Osteoblast (primary cell): ENCODE measurements around the gene RAB3C. TPM values are rescaled to one million over a fixed set of nuclear protein-coding genes. Genes with fewer than 3 reads are reported as not detected.

Experiments
- DNase-seq: peaks from one replicate; pipeline ENCODE4 v3.0.0; 2011; ENCODE audit warnings: low spot score, mixed read lengths; ENCODE audit not compliant: insufficient read length; ENCODE audit errors: missing footprints
- H2AFZ ChIP-seq: 2 replicates; pipeline ENCODE4 v1.6.0; 2011; ENCODE audit warnings: mild to moderate bottlenecking, low read length
- H3K27ac ChIP-seq: 2 replicates; pipeline ENCODE4 v1.5.1; 2011; ENCODE audit warnings: mild to moderate bottlenecking, low read depth, low read length, moderate library complexity
- H3K27me3 ChIP-seq: 2 replicates; pipeline ENCODE4 v1.6.0; 2012; ENCODE audit warnings: mild to moderate bottlenecking, control low read depth, inconsistent platforms, low read length, moderate library complexity; ENCODE audit not compliant: insufficient read depth
- H3K36me3 ChIP-seq: 2 replicates; pipeline ENCODE4 v1.5.1; 2011; ENCODE audit warnings: mild to moderate bottlenecking, low read length, control low read depth, moderate library complexity; ENCODE audit not compliant: insufficient read depth
- H3K4me1 ChIP-seq: 2 replicates; pipeline ENCODE4 v1.5.1; 2011; ENCODE audit warnings: mild to moderate bottlenecking, low read length, control low read depth, moderate library complexity; ENCODE audit not compliant: insufficient read depth
- H3K4me2 ChIP-seq: 2 replicates; pipeline ENCODE4 v1.6.0; 2011; ENCODE audit warnings: mild to moderate bottlenecking, low read length; ENCODE audit not compliant: insufficient read depth
- H3K4me3 ChIP-seq: fragments of 200-600 bp; sonication (generic); 3 replicates; pipeline ENCODE4 v1.5.1; 2012; ENCODE audit warnings: mild to moderate bottlenecking, low read length, inconsistent platforms; ENCODE audit not compliant: insufficient read depth
- H3K79me2 ChIP-seq: 2 replicates; pipeline ENCODE4 v1.6.0; 2012; ENCODE audit warnings: mild to moderate bottlenecking, low read length, control low read depth, inconsistent platforms; ENCODE audit not compliant: insufficient read depth
- H3K9me3 ChIP-seq: 2 replicates; pipeline ENCODE4 v1.5.1; 2011; ENCODE audit warnings: low read depth, low read length, control low read depth
- H4K20me1 ChIP-seq: 2 replicates; pipeline ENCODE4 v1.6.0; 2012; ENCODE audit warnings: mild to moderate bottlenecking, low read length, control low read depth; ENCODE audit not compliant: insufficient read depth
- total RNA-seq: library from RNA; depleted of rRNA; stranded (reverse); fragments of >200 nt; gene quantifications from 2 replicates; pipeline ENCODE4 v1.2.3, GENCODE V29; 2012
- TF ChIP-seq, protein P1 (sequence below): IDR thresholded peaks from 2 replicates; pipeline ENCODE4 v1.5.1; 2011; ENCODE audit warnings: mild to moderate bottlenecking, low read depth, low read length, moderate library complexity; ENCODE audit errors: extremely low read depth

RAB3C gene
- total RNA-seq, 1 donor: not detected

DNA sequence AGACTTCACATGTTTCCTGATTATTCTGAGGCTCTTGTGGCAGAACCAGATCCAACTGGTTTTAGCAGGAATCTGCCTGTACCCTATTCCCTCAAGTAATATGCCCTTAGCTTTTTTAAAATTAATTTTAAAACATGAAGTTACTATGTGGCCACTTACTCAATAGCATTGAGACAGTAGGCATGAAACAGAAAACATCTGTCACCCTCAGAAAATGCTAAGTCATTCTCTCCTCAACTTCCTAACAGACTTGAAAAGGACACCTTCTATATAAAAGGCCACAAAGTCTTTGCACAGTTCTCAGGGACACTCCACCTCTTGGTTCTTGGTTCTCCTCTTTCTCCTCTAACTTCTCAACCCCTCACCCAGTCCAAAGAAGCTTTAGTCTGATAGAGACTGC lies 277.8 kb downstream of the RAB3C start:
- H3K27ac ChIP-seq: no peak overlapping the region
- no peak for DNase-seq
- H3K27me3 ChIP-seq: peaks cover 11% of the 10 kb centered on the region
- no peak overlapping the region for H3K4me3 ChIP-seq
- no peaks in the 10 kb centered on the region for H3K79me2 ChIP-seq
- no peaks in the 10 kb centered on the region for H3K4me1 ChIP-seq
- no peaks in the 10 kb centered on the region for H3K9me3 ChIP-seq
- no peaks in the 10 kb centered on the region for H4K20me1 ChIP-seq
- H3K36me3 ChIP-seq: no peaks in the 10 kb centered on the region
- H2AFZ ChIP-seq: no peak overlapping the region
- H3K4me2 ChIP-seq: no peak overlapping the region
- TF ChIP-seq, protein P1, sequence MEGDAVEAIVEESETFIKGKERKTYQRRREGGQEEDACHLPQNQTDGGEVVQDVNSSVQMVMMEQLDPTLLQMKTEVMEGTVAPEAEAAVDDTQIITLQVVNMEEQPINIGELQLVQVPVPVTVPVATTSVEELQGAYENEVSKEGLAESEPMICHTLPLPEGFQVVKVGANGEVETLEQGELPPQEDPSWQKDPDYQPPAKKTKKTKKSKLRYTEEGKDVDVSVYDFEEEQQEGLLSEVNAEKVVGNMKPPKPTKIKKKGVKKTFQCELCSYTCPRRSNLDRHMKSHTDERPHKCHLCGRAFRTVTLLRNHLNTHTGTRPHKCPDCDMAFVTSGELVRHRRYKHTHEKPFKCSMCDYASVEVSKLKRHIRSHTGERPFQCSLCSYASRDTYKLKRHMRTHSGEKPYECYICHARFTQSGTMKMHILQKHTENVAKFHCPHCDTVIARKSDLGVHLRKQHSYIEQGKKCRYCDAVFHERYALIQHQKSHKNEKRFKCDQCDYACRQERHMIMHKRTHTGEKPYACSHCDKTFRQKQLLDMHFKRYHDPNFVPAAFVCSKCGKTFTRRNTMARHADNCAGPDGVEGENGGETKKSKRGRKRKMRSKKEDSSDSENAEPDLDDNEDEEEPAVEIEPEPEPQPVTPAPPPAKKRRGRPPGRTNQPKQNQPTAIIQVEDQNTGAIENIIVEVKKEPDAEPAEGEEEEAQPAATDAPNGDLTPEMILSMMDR: no peak

DNA sequence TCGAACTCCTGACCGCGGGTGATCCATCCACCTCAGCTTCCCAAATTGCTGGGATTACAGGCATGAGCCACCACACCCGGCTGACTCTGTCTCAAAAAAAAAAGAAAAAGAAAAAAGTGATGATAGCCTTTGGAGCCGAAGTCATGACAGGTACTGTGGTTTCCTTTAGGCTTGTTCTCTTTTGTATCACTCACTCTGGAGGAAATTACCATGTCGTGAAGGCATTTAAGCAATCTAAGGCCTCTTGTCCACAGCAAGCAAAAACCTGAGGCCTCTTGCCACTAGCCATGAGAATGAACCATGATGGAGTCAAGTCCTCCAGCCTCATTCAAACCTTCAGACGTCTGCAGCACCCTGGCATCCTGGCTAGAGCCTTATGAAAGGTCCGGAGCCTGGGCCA lies 286.1 kb downstream of the RAB3C start:
- DNase-seq: no peak
- no peaks in the 10 kb centered on the region for H3K79me2 ChIP-seq
- H3K4me1 ChIP-seq: no peaks in the 10 kb centered on the region
- H3K9me3 ChIP-seq: no peaks in the 10 kb centered on the region
- no peak overlapping the region for H3K27ac ChIP-seq
- H3K4me2 ChIP-seq: no peak overlapping the region
- no peak overlapping the region for H2AFZ ChIP-seq
- no peaks in the 10 kb centered on the region for H3K36me3 ChIP-seq
- TF ChIP-seq, protein P1: no peak
- peaks cover 9% of the 10 kb centered on the region for H3K27me3 ChIP-seq
- H4K20me1 ChIP-seq: no peaks in the 10 kb centered on the region
- H3K4me3 ChIP-seq: no peak overlapping the region

DNA sequence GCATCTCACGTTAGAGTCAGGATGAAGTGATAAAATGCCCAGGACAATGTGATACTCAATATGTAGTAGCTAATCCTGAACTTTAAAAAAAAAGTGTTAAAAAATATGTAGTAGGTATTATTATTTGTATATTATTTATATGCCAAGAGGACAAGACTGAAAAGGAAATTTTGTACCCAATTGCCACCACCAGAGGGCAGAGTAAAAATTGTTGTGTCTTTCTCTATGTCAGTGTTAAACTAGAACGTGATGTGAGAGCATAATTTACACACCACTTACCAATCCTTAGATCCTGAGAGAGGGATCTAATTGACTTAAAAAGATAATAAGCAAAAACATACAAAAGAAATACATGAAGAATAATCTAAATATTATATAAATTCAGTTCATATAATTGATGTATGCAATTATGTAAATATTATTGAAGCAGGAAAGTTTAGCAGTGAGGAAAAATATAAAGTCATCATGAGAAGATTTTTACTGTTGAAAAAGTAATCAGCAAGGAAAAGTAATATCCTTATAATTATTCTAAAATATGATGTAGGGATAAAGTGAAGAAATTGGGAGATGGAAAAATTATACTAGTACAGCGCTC lies 288.9 kb downstream of the RAB3C start:
- H3K36me3 ChIP-seq: no peaks in the 10 kb centered on the region
- no peaks in the 10 kb centered on the region for H3K79me2 ChIP-seq
- TF ChIP-seq, protein P1: peak; percentile 73
- no peak overlapping the region for H3K27ac ChIP-seq
- no peaks in the 10 kb centered on the region for H3K4me1 ChIP-seq
- peaks cover 21% of the 10 kb centered on the region for H3K27me3 ChIP-seq
- no peak overlapping the region for H2AFZ ChIP-seq
- no peaks in the 10 kb centered on the region for H3K9me3 ChIP-seq
- no peak overlapping the region for H3K4me3 ChIP-seq
- DNase-seq: no peak
- H4K20me1 ChIP-seq: no peaks in the 10 kb centered on the region
- H3K4me2 ChIP-seq: no peak overlapping the region

DNA sequence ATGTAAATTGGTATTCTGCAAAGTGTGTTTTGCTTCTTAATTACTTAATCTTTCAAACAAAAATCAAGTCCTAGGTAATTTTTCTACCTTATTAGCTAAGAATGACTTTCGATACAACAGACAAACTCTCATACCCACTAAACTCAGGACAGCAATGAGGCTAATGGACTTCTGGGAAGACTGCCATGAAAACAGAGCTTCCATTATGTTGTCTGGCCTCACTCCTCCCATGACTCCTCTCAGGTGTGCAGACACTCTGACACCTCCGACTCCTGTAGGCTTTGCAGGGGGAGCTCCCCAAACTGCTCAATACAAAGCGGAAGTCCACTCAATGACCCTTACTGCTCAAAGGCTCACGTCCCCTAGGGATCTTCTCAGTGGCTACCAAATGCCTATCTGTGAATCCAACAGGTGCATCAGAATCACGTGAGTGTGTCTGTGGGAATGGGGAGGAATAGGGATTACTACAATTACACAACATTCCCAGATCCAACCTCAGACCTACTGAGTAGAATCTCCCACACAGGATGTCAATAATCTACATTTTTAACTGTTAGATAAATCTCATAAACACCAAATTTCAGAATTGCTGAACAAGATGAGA lies 289.9 kb downstream of the RAB3C start:
- DNase-seq: no peak
- no peak overlapping the region for H3K4me2 ChIP-seq
- peaks cover 21% of the 10 kb centered on the region for H3K27me3 ChIP-seq
- no peaks in the 10 kb centered on the region for H3K9me3 ChIP-seq
- H3K4me1 ChIP-seq: no peaks in the 10 kb centered on the region
- H2AFZ ChIP-seq: no peak overlapping the region
- no peaks in the 10 kb centered on the region for H3K79me2 ChIP-seq
- no peak overlapping the region for H3K4me3 ChIP-seq
- no peaks in the 10 kb centered on the region for H3K36me3 ChIP-seq
- TF ChIP-seq, protein P1: no peak
- H3K27ac ChIP-seq: no peak overlapping the region
- H4K20me1 ChIP-seq: no peaks in the 10 kb centered on the region
